ENCODE data around the gene CBLL2.

Gene CBLL2, protein sequence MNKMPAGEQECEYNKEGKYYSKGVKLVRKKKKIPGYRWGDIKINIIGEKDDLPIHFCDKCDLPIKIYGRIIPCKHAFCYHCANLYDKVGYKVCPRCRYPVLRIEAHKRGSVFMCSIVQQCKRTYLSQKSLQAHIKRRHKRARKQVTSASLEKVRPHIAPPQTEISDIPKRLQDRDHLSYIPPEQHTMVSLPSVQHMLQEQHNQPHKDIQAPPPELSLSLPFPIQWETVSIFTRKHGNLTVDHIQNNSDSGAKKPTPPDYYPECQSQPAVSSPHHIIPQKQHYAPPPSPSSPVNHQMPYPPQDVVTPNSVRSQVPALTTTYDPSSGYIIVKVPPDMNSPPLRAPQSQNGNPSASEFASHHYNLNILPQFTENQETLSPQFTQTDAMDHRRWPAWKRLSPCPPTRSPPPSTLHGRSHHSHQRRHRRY

DNA sequence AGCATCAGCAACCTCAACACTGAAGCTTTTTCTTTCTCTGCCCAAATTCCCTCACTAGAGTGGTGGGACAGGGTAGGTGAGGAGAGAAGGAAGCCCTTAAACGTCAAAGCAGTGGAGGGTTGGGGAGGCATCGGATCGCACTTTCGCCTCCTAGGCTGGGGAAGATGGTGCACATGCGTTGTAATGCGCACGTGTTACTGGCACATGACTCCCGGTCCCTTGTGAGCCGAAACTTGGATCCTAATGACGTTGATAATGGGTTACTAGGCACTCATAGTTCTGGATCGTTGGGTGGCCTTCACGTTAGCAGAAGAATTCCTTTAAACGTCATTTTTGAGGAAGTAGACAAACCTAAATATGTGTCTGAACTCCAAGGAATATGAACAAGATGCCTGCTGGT lies at the start of gene CBLL2:
TSS of gene CBLL2 (plus strand) at position 301 of the 400 bp plus-strand sequence. CDS start at position 380, 79 bp downstream.
- H3K27me3 ChIP-seq (ENCODE audit: control insufficient read depth, insufficient read depth, low read length) = no peaks in the 10 kb centered on the region
- WGBS (ENCODE audit: insufficient coverage, insufficient read length) = no CpG with 5 or more reads among the region's 13 CpGs

DNA sequence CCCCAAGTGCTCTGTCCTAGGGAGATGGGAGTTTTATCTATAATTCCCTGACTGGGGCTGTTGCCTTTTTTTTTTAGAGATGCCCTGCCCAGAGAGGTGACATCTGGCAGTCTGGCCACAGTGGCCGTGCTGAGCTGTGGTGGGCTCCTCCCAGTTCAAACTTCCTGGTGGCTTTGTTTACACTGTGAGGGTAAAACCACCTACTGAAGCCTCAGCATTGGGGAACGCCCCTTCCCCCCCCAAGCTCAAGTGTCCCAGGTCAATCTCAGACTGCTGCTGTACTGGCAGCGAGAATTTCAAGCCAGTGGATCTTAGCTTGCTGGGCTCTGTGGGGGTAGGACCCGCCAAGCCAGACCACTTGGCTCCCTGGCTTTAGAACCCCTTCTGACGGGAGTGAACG lies 38.3 kb upstream of the CBLL2 start:
- Histone ChIP-seq H3K27ac (ENCODE audit: low read length) (no peak overlapping the region), H3K4me3 (ENCODE audit: low read length) (no peak overlapping the region), H3K27me3 (ENCODE audit: control insufficient read depth, insufficient read depth, low read length) (no peaks in the 10 kb centered on the region), H3K4me1 (ENCODE audit: control insufficient read depth, insufficient read depth, low read length) (no peaks in the 10 kb centered on the region), H3K9me3 (ENCODE audit: control insufficient read depth, insufficient read depth, low read length) (no peaks in the 10 kb centered on the region), H3K36me3 (ENCODE audit: control insufficient read depth, insufficient read depth, low read length) (no peaks in the 10 kb centered on the region)
- no peak for DNase-seq (ENCODE audit: low read depth, low spot score)
- no CpG with 5 or more reads among the region's 6 CpGs for WGBS (ENCODE audit: insufficient coverage, insufficient read length)

More for the DNA sequence above, at the start of gene CBLL2:
- no peaks in the 10 kb centered on the region for H3K36me3 ChIP-seq (ENCODE audit: control insufficient read depth, insufficient read depth, low read length)
- H3K27ac ChIP-seq (ENCODE audit: low read length) = no peak within 1 kb of the TSS
- H3K4me3 ChIP-seq (ENCODE audit: low read length) = no peak within 1 kb of the TSS
- DNase-seq (ENCODE audit: low read depth, low spot score) = no peak
- H3K9me3 ChIP-seq (ENCODE audit: control insufficient read depth, insufficient read depth, low read length) = no peaks in the 10 kb centered on the region
- H3K4me1 ChIP-seq (ENCODE audit: control insufficient read depth, insufficient read depth, low read length) = no peaks in the 10 kb centered on the region

DNA sequence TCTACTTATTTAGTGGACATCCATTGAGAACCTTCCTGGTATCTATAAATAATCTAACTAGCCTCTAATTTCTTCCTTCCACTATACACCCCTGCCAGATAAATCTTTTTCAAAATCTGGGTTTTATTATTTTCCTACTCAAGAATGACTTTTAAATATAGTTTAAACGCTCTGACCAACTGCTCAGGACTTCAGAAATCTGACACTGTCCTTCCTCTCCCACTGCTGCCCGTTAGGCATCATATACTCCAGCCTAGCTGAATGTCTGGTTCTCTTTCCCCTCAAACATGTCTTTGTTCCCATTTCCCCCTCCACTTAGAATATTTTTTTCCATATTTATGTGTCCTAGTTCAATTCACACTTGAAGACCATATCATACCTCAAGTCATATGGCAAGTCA lies 35.2 kb upstream of the CBLL2 start:
- H3K4me3 ChIP-seq (ENCODE audit: low read length) = no peak overlapping the region
- DNase-seq (ENCODE audit: low read depth, low spot score) = no peak
- H3K9me3 ChIP-seq (ENCODE audit: control insufficient read depth, insufficient read depth, low read length) = no peaks in the 10 kb centered on the region
- H3K36me3 ChIP-seq (ENCODE audit: control insufficient read depth, insufficient read depth, low read length) = no peaks in the 10 kb centered on the region
- no CpG with 5 or more reads among the region's 2 CpGs for WGBS (ENCODE audit: insufficient coverage, insufficient read length)
- no peak overlapping the region for H3K27ac ChIP-seq (ENCODE audit: low read length)
- no peaks in the 10 kb centered on the region for H3K27me3 ChIP-seq (ENCODE audit: control insufficient read depth, insufficient read depth, low read length)
- H3K4me1 ChIP-seq (ENCODE audit: control insufficient read depth, insufficient read depth, low read length) = no peaks in the 10 kb centered on the region

DNA sequence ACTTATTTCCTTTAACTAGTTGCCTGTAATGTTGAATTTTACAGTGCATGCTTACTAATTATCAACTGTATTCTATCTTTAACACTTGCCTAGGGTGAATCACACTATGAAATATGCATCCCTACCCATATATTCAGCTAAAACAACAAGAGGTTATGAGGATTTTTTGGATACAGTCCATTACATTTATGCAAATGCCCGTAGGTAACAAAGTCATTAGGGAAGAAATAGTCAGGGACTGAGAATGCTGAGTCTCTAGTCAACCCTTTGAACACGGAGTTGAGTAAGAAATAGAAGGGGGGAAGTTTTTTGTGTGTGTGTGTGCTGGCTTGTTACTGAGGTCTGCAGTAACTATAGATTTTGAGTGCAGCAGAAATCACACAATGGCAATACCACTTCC lies 26.1 kb upstream of the CBLL2 start:
- Histone ChIP-seq H3K36me3 (ENCODE audit: control insufficient read depth, insufficient read depth, low read length) (no peaks in the 10 kb centered on the region), H3K4me1 (ENCODE audit: control insufficient read depth, insufficient read depth, low read length) (no peaks in the 10 kb centered on the region), H3K9me3 (ENCODE audit: control insufficient read depth, insufficient read depth, low read length) (no peaks in the 10 kb centered on the region), H3K27me3 (ENCODE audit: control insufficient read depth, insufficient read depth, low read length) (no peaks in the 10 kb centered on the region), H3K27ac (ENCODE audit: low read length) (no peak overlapping the region), H3K4me3 (ENCODE audit: low read length) (no peak overlapping the region)
- no peak for DNase-seq (ENCODE audit: low read depth, low spot score)
- WGBS (ENCODE audit: insufficient coverage, insufficient read length) = no CpG with 5 or more reads among the region's 2 CpGs

DNA sequence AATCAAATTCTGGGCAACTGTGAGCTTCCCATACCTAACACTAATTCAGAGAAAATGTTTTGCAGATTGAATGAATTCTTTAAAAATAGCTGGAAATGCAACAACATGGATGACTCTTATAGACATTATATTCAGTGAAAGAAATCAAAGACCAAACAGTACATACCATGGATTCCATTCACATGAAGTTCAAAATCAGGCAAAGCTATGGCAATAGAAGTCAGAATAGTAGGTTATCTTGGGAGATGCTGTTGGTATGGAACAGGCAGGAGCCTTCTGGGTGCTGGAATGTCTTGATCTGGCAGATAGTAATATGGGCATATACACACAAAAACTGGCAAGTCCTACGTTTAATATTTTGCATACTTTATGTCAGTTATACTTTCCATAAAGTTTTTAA lies 25.5 kb upstream of the CBLL2 start:
- WGBS (ENCODE audit: insufficient coverage, insufficient read length) = no CpG with 5 or more reads among the region's 1 CpG
- no peak for DNase-seq (ENCODE audit: low read depth, low spot score)
- no peaks in the 10 kb centered on the region for H3K27me3 ChIP-seq (ENCODE audit: control insufficient read depth, insufficient read depth, low read length)
- H3K9me3 ChIP-seq (ENCODE audit: control insufficient read depth, insufficient read depth, low read length) = no peaks in the 10 kb centered on the region
- no peak overlapping the region for H3K4me3 ChIP-seq (ENCODE audit: low read length)
- H3K27ac ChIP-seq (ENCODE audit: low read length) = no peak overlapping the region
- no peaks in the 10 kb centered on the region for H3K36me3 ChIP-seq (ENCODE audit: control insufficient read depth, insufficient read depth, low read length)
- no peaks in the 10 kb centered on the region for H3K4me1 ChIP-seq (ENCODE audit: control insufficient read depth, insufficient read depth, low read length)

DNA sequence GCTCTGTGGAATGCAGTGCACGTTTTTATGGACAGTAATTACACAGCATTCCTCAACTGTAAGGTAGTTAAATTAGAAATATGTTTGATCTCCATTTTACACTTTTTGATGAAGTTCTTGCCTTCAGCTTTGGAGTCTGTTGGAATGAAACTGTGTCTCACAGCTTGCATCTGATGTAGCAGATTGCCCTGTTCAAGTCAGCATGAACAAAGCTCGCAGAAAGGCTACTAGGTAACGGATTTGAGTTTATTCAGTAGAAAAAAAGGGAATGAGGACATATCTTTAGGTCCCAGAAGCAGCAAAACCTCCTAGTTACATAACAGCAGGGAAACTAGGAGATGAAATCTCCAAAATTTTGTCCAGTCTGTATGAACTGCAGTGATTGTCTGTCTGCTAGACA lies 24.3 kb upstream of the CBLL2 start:
- no CpG with 5 or more reads among the region's 3 CpGs for WGBS (ENCODE audit: insufficient coverage, insufficient read length)
- H3K9me3 ChIP-seq (ENCODE audit: control insufficient read depth, insufficient read depth, low read length) = no peaks in the 10 kb centered on the region
- DNase-seq (ENCODE audit: low read depth, low spot score) = no peak

DNA sequence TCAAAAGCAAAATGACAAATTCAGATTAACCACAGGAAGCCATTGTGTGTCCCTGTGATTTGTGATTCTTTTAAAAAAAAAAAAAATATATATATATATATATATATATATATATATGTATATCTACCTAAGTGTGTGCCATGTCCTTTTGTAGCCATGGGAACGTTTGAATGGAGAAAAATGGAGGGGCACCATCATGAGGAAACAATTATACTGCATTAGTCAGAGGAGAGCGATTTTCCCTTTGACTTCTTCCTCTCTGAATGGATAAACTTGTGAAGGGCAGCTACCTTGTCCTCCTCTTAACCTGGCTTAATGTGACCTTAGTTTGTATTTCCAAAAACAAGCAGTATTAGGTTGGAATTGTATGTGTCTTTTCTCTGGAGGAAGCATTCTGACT lies 23.3 kb upstream of the CBLL2 start:
- WGBS (ENCODE audit: insufficient coverage, insufficient read length) = no CpG with 5 or more reads among the region's 2 CpGs
- H3K36me3 ChIP-seq (ENCODE audit: control insufficient read depth, insufficient read depth, low read length) = no peaks in the 10 kb centered on the region
- H3K9me3 ChIP-seq (ENCODE audit: control insufficient read depth, insufficient read depth, low read length) = no peaks in the 10 kb centered on the region
- no peaks in the 10 kb centered on the region for H3K4me1 ChIP-seq (ENCODE audit: control insufficient read depth, insufficient read depth, low read length)
- H3K4me3 ChIP-seq (ENCODE audit: low read length) = no peak overlapping the region
- H3K27ac ChIP-seq (ENCODE audit: low read length) = no peak overlapping the region
- DNase-seq (ENCODE audit: low read depth, low spot score) = no peak
- no peaks in the 10 kb centered on the region for H3K27me3 ChIP-seq (ENCODE audit: control insufficient read depth, insufficient read depth, low read length)

More for the DNA sequence above, 24.3 kb upstream of the CBLL2 start:
- H3K27ac ChIP-seq (ENCODE audit: low read length) = no peak overlapping the region
- no peaks in the 10 kb centered on the region for H3K4me1 ChIP-seq (ENCODE audit: control insufficient read depth, insufficient read depth, low read length)
- H3K36me3 ChIP-seq (ENCODE audit: control insufficient read depth, insufficient read depth, low read length) = no peaks in the 10 kb centered on the region
- no peak overlapping the region for H3K4me3 ChIP-seq (ENCODE audit: low read length)
- H3K27me3 ChIP-seq (ENCODE audit: control insufficient read depth, insufficient read depth, low read length) = no peaks in the 10 kb centered on the region

DNA sequence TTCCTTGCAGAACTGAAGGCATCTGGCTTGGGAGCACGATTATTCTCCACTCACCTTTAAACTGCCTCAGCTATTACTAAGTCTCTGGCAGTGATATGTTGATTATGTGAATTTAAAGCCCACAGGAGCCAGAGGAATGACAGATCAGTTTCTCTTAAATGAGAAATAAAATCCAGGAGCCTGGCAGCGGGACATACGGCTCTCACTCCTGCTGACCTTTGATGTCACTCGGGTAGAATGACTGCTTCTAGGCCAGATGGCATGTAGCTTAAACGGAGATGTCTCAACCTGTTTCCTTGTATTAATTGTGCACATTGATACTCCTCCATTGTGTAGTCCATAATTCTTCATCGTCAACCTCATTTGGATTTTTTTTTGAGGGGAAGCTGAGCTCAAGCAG lies 4.0 kb upstream of the CBLL2 start:
- Histone ChIP-seq H3K27me3 (ENCODE audit: control insufficient read depth, insufficient read depth, low read length) (no peaks in the 10 kb centered on the region), H3K4me3 (ENCODE audit: low read length) (no peak overlapping the region), H3K4me1 (ENCODE audit: control insufficient read depth, insufficient read depth, low read length) (no peaks in the 10 kb centered on the region), H3K36me3 (ENCODE audit: control insufficient read depth, insufficient read depth, low read length) (no peaks in the 10 kb centered on the region), H3K9me3 (ENCODE audit: control insufficient read depth, insufficient read depth, low read length) (no peaks in the 10 kb centered on the region), H3K27ac (ENCODE audit: low read length) (no peak overlapping the region)
- no peak for DNase-seq (ENCODE audit: low read depth, low spot score)
- WGBS (ENCODE audit: insufficient coverage, insufficient read length) = no CpG with 5 or more reads among the region's 6 CpGs

DNA sequence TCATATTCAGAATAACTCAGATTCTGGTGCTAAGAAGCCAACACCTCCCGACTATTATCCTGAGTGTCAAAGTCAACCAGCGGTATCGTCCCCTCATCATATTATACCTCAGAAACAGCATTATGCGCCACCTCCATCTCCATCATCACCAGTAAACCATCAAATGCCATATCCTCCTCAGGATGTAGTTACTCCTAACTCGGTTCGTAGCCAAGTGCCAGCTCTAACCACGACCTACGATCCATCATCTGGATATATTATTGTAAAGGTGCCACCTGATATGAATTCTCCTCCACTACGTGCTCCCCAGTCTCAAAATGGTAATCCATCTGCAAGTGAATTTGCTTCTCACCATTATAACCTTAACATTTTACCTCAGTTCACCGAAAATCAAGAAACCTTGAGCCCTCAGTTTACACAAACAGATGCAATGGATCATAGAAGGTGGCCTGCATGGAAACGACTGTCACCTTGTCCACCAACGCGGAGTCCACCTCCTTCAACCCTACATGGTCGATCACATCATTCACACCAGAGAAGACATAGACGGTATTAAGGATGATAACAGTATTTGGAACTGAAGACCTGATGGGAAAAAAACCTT lies 1.1 kb downstream of the CBLL2 start:
- H3K9me3 ChIP-seq (ENCODE audit: control insufficient read depth, insufficient read depth, low read length) = no peaks in the 10 kb centered on the region
- no peak overlapping the region for H3K4me3 ChIP-seq (ENCODE audit: low read length)
- no peak overlapping the region for H3K27ac ChIP-seq (ENCODE audit: low read length)
- H3K27me3 ChIP-seq (ENCODE audit: control insufficient read depth, insufficient read depth, low read length) = no peaks in the 10 kb centered on the region
- H3K36me3 ChIP-seq (ENCODE audit: control insufficient read depth, insufficient read depth, low read length) = no peaks in the 10 kb centered on the region
- no CpG with 5 or more reads among the region's 15 CpGs for WGBS (ENCODE audit: insufficient coverage, insufficient read length)
- no peak for DNase-seq (ENCODE audit: low read depth, low spot score)
- H3K4me1 ChIP-seq (ENCODE audit: control insufficient read depth, insufficient read depth, low read length) = no peaks in the 10 kb centered on the region

DNA sequence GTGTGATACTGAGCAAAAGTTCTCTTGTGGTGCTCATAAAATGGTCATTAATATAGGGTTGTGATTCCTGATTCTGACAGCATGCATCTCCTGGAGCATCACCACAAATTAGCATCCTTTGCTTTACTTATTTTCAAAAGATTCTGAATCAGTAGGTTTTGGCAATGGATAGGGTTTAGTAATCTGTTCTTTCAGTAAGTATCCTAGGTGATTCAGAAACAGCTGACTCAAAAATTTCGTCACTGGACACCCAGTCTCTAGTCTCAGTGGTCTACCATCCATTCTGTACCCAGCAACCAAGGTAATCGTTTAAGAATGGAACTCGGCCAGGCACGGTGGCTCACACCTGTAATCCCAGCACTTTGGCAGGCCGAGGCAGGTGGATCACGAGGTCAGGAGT lies 4.1 kb downstream of the CBLL2 start:
- Histone ChIP-seq H3K4me3 (ENCODE audit: low read length) (no peak overlapping the region), H3K4me1 (ENCODE audit: control insufficient read depth, insufficient read depth, low read length) (no peaks in the 10 kb centered on the region), H3K27ac (ENCODE audit: low read length) (no peak overlapping the region), H3K36me3 (ENCODE audit: control insufficient read depth, insufficient read depth, low read length) (no peaks in the 10 kb centered on the region), H3K9me3 (ENCODE audit: control insufficient read depth, insufficient read depth, low read length) (no peaks in the 10 kb centered on the region), H3K27me3 (ENCODE audit: control insufficient read depth, insufficient read depth, low read length) (no peaks in the 10 kb centered on the region)
- WGBS (ENCODE audit: insufficient coverage, insufficient read length) = no CpG with 5 or more reads among the region's 6 CpGs
- no peak for DNase-seq (ENCODE audit: low read depth, low spot score)

DNA sequence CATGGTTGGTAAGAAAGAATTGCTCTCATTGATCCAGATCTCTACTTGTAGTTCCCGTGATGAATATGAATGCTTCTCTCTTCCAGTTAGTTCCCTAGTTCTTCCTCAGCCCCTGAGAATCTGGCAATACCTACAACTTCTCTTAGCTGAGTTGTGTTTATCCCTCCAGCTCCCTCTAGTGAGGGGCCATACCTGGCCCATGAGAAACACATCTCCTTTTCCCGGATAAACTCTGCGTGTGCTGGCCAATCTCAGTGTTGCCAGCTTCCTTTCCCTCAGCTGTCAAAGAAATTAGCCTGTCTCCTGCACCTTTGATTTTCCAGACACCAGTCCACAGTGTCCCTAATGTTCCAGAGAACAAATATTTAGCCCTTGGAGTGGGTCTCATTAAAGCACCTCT lies 5.7 kb downstream of the CBLL2 start:
- Histone ChIP-seq H3K27ac (ENCODE audit: low read length) (no peak overlapping the region), H3K36me3 (ENCODE audit: control insufficient read depth, insufficient read depth, low read length) (no peaks in the 10 kb centered on the region), H3K9me3 (ENCODE audit: control insufficient read depth, insufficient read depth, low read length) (no peaks in the 10 kb centered on the region), H3K4me1 (ENCODE audit: control insufficient read depth, insufficient read depth, low read length) (no peaks in the 10 kb centered on the region), H3K4me3 (ENCODE audit: low read length) (no peak overlapping the region), H3K27me3 (ENCODE audit: control insufficient read depth, insufficient read depth, low read length) (no peaks in the 10 kb centered on the region)
- WGBS (ENCODE audit: insufficient coverage, insufficient read length) = no CpG with 5 or more reads among the region's 3 CpGs
- DNase-seq (ENCODE audit: low read depth, low spot score) = peak; percentile 1
